Activated CD4-positive, CD25-positive, alpha-beta regulatory T cell treated with anti-CD3 and anti-CD28 coated beads, Interleukin-2, amount 50 U/mL, for 24 hours (primary cell): ENCODE data around the gene SV2B.

Source experiments
- ATAC-seq, 2 donors: fragments of 150-1000 bp; cut with Tn5 transposase; one replicate each; pipeline ENCODE4 v1.10.0; 2021; ENCODE audit warnings: mild to moderate bottlenecking in 1 of 2, moderate library complexity in 1 of 2

The SV2B gene

DNA sequence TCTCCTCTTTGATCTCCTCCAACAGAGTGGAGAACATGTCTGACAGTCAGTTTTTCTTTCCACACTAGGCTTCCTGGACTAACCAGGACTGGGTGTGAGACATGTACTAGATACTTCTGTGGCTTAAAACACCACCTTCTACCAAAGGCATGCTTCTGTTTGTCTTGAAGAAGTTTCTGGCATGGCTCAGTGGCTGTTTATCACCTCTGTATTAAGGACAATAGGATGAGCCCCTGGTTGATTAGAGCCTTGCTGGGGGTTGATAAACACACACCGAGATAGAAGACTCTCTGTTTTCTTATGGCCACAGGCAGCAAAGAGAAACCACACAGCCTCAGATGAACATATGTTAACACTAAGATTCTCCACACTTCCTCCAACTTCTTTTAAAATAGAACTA lies 40.5 kb downstream of the SV2B start:
- ATAC-seq = no peak

DNA sequence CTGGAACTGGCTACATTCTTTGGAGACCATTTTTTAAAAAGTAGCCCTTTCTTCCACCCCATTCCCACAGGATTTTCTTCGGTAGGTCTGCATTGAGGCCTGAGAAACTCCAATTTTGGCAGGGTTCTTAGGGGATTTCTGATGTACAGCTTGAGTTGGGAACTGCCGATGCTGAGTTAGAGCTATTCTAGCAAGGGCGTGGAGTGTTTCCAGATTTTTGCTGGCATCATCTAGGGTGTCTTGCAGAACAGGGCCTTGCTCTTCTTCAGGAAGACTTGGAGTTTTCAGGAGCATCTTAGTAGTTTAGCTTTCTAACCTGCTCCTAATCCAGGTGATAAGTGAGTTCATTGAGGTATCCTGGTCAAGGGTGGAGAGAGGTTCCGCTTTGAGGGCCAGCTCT lies 41.0 kb downstream of the SV2B start:
- ATAC-seq = no peak

DNA sequence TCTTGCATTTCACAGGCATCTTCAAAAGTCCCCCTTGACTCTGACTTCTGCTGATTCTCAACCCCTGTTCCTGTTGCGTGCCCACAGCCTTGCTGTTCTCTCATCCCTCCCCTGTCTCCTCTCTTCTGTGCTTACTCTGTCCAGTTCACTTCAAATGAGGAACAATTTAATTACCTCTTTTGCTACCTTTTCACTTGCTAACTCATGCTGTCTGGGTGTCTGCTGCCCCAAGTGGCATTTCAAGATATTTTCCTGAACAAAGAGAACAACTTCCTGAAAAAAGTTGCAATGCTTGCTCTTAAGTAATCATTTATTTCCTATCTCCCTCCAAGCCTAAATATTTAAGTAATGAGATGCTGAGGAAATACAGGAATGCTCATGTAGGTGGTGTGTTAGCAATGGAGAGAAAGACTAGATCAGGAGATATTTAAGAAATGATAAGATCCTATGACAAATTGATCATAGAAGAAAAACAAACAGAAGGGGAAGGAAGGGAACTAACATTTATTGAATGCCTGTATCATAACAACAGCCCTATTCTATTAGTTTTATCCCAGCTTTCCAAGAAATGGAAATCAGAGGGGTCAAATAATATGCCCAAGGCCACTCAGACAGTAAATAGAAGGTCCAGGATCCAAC lies 42.2 kb downstream of the SV2B start:
- ATAC-seq = no peak

- no peak for ATAC-seq
These were observed 42.9 kb downstream of the SV2B start for GRCh38 chr15:91142946-91143345.

DNA sequence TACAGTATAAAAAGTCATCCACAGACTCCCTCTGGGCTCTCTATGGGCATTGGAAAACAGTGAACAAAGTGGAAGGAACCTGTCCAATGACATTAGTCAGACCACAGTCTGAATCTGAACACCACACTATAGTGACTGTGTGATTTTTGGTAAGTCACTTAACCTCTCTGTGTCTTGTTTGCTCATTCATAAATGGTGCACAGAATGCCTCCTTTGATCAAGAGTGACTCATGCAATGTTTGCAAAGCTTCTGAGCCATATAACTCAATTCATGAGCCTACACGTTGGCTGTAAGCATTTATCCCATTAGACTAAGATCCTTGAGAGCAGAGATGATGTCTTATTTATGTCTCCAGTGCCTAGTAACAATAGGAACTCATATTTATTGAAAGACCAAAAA lies 46.7 kb downstream of the SV2B start:
- ATAC-seq = no peak

GRCh38 chr15:91148243-91148642 lies 48.2 kb downstream of the SV2B start:
- ATAC-seq = no peak

GRCh38 chr15:91150502-91151160 lies 50.6 kb downstream of the SV2B start:
- no peak for ATAC-seq

GRCh38 chr15:91151781-91152563 lies 51.9 kb downstream of the SV2B start:
- ATAC-seq = no peak

GRCh38 chr15:91152896-91153581 lies 53.0 kb downstream of the SV2B start:
- ATAC-seq = no peak

DNA sequence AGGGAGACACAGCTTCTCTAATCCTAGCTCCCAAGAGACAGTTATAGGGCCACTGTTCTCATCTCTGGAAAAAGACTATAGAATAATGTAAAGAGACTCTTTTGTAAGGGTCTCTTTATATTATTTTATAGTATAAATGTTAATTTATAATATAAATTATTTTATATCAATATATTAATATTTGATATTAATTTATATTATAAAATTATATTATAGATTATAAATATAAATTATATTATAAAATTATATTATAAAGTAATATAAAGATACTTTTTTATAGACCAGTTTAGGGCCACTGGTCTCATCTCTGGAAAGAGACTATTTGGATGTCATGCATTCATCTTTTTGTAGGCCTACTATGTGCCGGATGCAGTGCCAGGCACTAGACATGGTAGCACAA lies 53.9 kb downstream of the SV2B start:
- no peak for ATAC-seq

- no peak for ATAC-seq
These were observed 56.2 kb downstream of the SV2B start for GRCh38 chr15:91156175-91156726.

DNA sequence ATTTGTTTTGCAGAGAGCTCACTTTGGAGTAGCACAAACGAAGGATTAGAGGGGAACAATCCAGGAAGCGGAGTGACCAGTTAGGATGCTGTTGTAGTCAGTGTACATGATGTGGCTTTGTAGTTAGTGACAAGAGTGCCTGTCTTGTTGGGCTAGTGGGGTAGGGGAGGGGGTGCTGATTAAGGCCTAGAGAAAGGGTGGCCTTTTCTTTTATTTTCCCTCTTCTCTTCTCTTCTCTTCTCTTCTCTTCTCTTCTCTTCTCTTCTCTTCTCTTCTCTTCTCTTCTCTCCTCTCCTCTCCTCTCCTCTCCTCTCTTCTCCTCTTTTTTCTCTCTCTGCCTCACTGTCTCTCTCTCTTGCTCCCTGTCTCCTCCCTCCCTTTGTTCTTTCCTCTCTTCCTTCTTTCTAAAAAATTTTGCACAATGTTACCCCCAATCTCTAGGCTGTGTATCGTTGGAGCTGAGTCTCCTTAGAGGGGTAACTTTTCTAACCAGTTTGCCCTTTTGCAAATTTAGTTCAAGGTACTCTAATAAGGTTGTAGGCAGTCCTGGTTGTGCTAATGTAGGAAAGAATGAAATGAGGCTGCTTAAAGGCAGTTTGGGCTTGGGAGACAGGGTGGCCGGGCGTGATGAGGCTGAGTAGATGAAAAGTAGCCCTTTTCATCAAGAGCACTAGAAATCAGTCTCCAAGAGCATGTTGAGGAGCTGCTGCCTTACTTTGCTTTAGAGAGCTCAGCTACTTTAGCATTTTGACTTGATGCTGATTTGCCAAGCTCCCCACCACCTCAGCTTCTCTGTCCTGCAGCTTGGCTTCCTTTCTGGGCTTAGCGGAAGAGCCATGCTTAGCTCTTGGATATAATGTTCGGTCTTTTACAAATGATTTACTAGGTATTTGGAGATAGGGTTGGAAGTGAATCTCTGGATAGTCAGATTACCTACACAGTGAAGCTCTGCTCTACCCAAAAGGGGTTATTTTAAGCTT lies 58.6 kb downstream of the SV2B start:
- ATAC-seq = no peak

DNA sequence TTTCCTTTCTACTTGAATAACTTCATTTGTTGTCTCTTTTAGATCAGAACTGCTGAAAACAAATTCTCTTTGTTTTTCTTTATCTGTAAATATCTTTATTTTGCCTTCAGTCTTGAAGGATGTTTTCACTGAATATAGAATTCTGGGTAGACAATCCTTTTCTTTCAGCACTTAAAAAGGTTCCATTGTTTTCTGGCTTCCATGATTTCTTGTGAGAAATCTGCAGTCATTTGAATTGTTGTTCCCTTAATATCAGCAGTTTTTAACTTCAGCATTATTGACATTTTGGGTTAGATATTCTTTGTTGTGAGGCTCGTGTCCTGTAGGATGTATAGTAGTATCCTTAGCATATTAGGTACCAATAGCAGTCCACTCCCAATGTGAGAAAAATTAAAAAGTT lies 65.8 kb downstream of the SV2B start:
- no peak for ATAC-seq

- no peak for ATAC-seq
These were observed 68.4 kb downstream of the SV2B start for GRCh38 chr15:91168457-91168856.

GRCh38 chr15:91171334-91171733 lies 71.3 kb downstream of the SV2B start:
- ATAC-seq = no peak

DNA sequence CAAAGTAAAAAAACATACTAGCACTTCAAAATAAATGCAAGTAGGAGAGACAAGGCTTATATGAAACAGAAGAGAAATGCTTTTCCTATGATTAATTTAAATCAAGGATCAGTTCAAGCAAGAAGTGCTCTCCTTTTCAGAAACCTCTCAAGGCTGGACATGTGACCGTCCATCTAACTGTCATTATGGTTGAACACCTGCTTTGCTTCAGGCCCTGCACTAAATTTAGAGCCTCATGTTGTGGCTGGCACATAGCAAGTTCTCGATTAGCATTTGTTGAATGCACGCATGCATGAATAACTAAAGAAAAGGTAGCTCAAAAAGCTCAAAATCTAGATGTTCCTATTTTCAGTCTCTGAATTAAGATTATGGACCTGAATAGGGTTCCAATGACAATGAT lies 82.0 kb downstream of the SV2B start:
- ATAC-seq = no peak

- no peak for ATAC-seq
These were observed 83.5 kb downstream of the SV2B start for GRCh38 chr15:91183596-91183995.

GRCh38 chr15:91184441-91184840 lies 84.4 kb downstream of the SV2B start:
- no peak for ATAC-seq

DNA sequence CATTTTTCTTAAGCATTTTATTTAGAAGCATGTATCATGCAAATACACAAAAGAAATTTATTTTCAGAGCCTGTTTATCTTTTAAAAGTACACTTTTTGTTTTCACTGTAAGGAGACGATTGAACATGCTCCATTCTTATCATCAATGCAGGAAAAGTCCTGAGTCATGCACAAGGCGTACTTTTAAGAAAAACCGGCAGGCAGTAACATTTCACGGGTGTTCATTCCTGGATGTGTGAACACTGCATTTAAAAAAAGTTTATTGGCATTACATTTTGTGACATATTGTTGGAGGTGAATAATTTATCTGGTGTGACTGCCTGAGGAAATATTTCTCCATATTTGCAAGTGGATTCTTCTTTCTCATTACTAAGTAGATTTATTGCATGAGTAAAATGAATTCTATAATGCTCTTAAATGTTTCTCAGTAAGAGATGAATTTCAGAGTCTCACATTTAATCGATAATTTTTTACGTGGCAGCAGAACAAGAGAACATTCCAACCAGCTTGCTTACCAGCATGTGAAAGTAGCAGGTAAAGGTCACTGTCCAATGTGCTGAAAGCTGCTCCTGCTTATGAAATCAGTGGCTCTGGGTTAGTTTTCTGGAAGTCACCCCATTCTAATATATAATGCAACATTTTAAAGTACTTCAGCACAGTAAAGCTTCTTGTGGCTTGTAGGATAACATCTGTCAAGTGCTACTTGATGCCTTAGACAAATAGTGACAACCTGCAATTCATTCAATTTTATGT lies 87.0 kb downstream of the SV2B start:
- no peak for ATAC-seq

- ATAC-seq = no peak
These were observed 92.2 kb downstream of the SV2B start for GRCh38 chr15:91192285-91192684.
